ENCODE data around the gene APOA1.
A peak's percentile ranks its signal among the peaks of the same experiment; 100 is the strongest.

The APOA1 gene

DNA sequence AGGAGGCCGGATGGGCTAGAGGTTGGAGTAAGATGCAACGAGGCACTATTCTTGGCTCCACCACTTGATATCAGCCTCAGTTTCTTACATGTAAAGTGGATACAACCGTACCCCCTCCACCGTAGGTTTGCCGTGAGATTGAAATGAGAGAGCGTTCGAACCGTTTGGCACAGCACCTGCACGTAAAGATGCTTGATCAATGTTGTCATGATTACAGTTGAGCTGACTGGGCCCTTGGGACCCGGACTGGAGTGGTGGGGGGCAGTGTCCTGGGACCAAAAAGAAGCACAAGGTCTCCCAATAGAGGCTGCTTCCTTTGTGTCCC is 4.0 kb downstream of the APOA1 start:
- no peak for DNase-seq

DNA sequence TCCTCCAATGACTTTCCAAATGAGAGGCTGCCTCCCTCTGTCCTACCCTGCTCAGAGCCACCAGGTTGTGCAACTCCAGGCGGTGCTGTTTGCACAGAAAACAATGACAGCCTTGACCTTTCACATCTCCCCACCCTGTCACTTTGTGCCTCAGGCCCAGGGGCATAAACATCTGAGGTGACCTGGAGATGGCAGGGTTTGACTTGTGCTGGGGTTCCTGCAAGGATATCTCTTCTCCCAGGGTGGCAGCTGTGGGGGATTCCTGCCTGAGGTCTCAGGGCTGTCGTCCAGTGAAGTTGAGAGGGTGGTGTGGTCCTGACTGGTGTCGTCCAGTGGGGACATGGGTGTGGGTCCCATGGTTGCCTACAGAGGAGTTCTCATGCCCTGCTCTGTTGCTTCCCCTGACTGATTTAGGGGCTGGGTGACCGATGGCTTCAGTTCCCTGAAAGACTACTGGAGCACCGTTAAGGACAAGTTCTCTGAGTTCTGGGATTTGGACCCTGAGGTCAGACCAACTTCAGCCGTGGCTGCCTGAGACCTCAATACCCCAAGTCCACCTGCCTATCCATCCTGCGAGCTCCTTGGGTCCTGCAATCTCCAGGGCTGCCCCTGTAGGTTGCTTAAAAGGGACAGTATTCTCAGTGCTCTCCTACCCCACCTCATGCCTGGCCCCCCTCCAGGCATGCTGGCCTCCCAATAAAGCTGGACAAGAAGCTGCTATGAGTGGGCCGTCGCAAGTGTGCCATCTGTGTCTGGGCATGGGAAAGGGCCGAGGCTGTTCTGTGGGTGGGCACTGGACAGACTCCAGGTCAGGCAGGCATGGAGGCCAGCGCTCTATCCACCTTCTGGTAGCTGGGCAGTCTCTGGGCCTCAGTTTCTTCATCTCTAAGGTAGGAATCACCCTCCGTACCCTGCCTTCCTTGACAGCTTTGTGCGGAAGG is 4.8 kb downstream of the APOA1 start:
- no peak for DNase-seq

DNA sequence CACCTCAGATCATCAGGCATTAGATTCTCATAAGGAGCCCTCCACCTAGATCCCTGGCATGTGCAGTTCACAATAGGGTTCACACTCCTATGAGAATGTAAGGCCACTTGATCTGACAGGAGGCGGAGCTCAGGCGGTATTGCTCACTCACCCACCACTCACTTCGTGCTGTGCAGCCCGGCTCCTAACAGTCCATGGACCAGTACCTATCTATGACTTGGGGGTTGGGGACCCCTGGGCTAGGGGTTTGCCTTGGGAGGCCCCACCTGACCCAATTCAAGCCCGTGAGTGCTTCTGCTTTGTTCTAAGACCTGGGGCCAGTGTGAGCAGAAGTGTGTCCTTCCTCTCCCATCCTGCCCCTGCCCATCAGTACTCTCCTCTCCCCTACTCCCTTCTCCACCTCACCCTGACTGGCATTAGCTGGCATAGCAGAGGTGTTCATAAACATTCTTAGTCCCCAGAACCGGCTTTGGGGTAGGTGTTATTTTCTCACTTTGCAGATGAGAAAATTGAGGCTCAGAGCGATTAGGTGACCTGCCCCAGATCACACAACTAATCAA is 5.6 kb downstream of the APOA1 start:
- no peak for DNase-seq

DNA sequence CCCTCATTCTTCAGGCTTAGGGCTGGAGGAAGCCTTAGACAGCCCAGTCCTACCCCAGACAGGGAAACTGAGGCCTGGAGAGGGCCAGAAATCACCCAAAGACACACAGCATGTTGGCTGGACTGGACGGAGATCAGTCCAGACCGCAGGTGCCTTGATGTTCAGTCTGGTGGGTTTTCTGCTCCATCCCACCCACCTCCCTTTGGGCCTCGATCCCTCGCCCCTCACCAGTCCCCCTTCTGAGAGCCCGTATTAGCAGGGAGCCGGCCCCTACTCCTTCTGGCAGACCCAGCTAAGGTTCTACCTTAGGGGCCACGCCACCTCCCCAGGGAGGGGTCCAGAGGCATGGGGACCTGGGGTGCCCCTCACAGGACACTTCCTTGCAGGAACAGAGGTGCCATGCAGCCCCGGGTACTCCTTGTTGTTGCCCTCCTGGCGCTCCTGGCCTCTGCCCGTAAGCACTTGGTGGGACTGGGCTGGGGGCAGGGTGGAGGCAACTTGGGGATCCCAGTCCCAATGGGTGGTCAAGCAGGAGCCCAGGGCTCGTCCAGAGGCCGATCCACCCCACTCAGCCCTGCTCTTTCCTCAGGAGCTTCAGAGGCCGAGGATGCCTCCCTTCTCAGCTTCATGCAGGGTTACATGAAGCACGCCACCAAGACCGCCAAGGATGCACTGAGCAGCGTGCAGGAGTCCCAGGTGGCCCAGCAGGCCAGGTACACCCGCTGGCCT is 7.1 kb downstream of the APOA1 start:
- DNase-seq: no peak

DNA sequence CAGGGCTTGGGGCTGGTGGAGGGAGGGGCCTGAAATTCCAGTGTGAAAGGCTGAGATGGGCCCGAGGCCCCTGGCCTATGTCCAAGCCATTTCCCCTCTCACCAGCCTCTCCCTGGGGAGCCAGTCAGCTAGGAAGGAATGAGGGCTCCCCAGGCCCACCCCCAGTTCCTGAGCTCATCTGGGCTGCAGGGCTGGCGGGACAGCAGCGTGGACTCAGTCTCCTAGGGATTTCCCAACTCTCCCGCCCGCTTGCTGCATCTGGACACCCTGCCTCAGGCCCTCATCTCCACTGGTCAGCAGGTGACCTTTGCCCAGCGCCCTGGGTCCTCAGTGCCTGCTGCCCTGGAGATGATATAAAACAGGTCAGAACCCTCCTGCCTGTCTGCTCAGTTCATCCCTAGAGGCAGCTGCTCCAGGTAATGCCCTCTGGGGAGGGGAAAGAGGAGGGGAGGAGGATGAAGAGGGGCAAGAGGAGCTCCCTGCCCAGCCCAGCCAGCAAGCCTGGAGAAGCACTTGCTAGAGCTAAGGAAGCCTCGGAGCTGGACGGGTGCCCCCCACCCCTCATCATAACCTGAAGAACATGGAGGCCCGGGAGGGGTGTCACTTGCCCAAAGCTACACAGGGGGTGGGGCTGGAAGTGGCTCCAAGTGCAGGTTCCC is 7.8 kb downstream of the APOA1 start, which contains the start of gene APOC3:
Gene APOC3 (plus strand): TSS at position 383 of the 659 bp plus-strand sequence. CDS start 676 bp downstream, outside the sequence.
- DNase-seq: no peak

DNA sequence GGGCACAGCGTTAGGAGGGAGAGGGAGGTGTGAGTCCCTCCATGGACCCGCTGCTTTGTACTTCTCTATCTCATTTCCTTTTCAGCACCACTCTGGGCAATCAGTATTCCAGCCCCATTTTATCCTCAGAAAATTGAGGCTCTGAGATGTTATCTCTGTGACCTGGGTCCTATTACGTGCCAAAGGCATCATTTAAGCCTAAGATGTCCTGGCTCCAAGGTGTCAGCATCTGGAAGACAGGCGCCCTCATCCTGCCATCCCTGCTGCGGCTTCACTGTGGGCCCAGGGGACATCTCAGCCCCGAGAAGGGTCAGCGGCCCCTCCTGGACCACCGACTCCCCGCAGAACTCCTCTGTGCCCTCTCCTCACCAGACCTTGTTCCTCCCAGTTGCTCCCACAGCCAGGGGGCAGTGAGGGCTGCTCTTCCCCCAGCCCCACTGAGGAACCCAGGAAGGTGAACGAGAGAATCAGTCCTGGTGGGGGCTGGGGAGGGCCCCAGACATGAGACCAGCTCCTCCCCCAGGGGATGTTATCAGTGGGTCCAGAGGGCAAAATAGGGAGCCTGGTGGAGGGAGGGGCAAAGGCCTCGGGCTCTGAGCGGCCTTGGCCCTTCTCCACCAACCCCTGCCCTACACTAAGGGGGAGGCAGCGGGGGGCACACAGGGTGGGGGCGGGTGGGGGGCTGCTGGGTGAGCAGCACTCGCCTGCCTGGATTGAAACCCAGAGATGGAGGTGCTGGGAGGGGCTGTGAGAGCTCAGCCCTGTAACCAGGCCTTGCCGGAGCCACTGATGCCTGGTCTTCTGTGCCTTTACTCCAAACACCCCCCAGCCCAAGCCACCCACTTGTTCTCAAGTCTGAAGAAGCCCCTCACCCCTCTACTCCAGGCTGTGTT is 8.5 kb downstream of the APOA1 start:
- peak; percentile 24 for DNase-seq

DNA sequence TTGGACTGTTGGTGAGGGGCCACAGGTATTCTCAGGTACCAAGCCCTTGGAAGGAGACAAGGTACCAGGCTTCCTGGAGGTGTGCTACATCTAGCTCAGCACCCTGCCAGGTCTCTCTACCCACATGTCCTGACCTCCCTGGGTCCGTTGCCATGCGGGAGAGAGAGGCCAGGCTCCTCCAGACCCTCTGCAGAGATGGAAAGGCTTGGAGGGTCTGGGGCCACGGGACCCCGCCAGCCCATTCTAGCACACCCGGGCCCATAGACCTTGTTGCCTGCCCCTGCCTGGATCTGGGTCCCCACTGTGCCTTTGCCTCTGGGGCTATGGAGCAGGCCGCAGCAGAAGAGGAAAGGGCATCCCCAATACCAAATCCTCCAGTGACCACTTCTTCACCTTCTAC is 10.0 kb downstream of the APOA1 start:
- DNase-seq: no peak

DNA sequence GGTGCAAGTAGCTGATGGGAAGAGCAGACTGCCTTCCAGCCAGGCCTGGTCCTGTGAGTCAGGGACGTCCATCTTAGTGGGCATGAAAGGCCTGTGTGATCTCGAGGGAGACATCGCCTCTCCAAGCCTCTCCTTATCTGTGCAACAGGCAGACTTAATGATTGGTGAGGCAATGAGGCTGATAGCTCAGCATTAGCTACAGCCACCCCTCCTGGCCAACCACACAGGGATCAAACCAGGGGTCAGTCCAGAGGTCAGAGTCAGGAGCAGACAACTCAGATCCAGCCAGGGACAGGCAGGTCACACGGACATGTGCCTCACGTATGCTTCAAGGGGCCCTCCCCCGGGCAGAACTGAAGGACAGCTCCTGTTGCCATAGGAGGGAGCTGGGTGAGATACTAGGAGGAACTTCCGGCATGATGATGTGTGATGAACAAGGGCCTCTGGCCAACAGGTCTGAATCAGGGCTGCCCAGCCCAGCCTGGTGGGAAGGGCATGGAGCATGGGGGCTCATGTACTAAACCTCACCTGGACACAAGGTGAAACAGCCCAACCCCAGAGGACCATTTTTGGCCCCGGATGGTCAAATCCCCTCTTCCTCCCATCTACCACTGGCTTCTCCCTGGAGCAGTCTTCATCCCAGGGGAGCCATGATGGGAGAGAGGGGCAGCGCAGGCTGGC is 10.5 kb downstream of the APOA1 start:
- DNase-seq: no peak

DNA sequence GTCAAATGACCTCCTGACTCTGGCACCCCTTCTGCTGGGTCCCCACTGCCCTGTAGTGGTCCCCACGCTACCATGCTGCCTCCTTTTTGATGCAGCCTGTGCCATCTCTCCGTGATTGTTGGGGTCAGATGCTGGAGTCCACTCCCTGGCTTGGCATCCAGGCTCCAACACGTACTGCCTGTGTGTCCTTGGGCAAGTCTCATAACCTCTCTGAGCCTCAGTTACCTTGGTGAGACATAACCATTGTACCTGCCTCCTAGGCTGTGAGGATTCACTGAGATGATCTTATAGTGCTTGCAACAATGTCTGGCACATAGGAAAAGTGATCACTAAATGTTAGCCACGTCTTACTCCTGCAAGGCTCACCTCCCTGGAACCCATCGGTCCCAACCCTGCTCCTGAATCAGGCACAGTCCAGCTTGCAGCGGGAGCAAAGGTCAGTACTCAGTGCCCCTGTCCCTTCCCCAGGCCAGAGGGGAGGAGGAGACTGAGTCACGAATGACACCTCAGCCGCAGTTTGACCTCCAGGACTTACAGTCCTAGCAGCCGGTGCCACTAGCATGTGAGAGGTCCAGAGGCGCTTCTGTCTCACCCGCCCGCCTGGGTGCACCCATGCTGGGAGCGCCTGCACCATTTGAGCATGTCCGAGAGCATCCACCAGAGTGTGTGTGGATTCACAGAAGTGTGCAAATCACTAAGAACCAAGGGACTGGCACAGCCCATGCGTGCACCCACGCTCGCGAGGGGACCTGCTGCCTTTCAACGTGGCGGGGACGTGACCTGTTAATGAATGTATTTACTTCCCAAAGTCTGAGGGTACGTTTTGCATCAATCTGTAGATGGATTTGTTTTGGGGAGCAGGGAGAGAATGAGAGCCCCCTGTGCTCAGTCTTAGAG is 11.3 kb downstream of the APOA1 start:
- DNase-seq: no peak

DNA sequence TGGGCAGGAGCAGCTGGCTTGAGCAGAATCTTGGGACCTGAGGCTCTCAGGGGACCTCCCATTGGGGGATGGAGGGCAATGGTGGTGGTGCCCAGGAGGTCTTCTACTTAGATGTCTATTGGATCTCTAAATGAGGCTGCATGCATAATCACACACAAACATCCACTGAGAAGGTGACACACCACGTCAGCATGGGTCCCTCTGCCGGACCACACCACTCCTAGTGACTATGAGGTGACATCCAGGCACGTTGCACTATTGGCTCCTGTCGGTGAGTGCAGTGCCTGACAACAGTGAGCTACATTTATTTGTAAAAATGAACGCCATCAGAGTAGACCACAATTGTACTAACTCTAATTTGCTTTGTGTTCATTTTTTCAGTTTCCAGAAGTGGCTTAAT is 12.0 kb downstream of the APOA1 start:
- no peak for DNase-seq

DNA sequence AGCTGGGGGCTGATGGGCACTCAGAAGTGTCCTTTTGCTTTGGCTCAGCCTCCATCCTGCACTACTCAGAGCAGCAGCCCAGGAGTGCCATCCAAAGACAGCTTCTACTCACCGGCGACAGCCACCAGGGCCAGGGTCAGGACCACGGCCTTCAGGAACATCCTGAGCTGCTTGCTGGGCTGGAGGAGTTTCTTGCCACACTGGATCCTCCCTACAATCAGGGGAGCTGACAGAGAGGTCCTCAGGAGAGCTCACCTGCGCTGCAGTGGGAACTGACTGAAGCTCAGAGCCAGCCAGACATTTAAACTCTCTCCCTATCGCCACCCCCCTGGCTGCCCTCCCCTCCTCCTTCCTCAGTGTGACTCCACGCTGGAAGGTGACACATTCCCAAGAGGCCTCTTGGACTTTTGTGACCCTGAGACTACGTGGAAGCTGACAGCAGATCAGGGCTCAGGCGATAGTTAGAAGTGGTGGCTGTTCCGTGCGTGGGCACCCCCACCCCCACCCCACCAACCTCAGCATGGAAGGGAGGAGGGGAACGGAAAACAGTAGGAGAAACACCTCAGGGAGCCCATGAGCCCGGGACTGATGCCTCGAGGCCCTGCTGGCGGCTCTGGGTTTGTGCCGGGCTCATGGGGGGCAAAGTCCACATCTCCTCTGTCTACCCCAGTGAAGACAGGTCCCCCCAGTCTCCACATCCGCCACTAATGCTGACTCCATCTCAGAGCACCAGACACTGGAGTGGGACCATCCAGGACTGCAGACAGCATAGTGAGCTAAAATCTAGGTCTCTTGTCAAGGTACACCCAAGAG is 14.2 kb downstream of the APOA1 start, which contains the start of gene APOA4:
Gene APOA4 (minus strand): TSS at position 274 of the 813 bp plus-strand sequence. CDS start 113 bp downstream, at position 161.
- DNase-seq: no peak

DNA sequence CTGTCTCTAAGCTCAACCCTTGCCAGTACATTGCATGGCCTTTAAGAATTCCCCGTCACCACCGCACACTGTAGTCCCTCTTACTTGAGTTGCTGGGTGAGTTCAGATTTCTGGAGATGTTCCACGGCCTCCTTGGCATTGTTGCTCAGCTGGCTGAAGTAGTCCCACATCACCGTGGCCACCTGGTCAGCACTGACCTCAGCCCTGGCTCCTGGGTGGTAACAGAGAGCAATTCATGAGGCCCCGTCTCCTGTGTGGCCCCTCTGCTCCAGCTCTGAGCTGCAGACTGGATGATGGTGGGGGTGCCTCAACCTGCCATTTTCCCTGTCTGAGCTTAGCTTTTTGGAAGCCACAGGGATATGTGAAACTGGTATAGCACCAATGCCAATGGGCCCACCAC is 14.8 kb downstream of the APOA1 start:
- DNase-seq: no peak

DNA sequence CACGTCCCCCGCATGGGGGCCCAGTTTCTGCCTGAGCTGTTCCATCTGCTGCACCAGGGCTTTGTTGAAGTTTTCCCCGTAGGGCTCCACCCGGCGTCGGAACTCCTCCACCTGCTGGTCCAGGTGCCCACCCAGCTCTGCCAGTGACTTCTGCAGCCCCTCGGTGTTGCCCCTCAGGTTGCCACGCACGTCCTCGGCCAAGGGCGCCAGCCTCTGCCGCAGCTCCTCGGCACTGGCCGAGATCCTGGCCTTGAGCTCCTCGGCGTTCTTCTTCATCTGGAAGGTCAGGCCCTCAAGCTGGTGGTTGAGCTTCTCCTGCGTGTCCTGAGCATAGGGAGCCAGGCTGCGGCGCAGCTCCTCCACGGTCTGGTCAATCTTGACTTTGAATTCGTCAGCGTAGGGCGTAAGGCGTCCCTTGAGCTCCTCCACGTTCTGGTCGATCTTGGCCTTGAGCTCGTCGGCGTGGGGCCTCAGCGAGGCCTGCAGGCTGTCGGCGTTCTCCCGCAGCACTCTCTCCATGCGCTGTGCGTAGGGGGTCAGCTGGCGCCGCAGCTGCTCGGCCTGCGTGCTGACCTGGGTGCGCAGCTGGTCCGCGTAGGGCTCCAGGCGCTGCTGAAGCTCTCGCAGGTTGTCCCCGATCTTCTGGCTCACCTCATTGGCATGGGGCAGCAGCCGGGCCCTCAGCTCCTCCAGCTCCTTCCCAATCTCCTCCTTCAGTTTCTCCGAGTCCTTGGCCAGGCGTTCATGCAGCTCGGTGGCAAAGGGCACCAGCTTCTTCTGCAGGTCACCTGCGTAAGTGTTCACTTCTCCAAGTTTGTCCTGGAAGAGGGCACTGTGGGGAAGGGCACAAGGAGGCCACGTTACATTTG is 16.1 kb downstream of the APOA1 start:
- DNase-seq: no peak

DNA sequence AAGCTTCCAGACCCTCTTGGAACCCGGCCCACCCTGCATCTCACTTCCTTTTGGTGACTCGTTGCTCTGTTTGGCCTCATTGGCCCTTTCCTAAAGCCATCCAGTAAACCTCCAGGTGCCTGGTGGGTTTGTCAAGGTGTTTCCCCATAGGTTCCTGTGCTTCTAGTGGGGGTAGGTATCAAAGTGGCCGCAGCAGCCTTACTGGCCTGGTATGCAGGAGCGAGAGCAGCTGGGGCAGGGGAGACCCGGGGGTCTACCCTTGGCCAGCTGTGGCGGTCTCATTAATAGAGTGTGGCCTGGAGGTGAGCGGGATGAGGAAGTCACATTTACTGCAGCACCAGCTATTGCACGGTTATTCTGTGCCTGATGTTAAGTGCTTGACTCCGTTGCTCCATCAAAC is 18.4 kb downstream of the APOA1 start:
- no peak for DNase-seq

DNA sequence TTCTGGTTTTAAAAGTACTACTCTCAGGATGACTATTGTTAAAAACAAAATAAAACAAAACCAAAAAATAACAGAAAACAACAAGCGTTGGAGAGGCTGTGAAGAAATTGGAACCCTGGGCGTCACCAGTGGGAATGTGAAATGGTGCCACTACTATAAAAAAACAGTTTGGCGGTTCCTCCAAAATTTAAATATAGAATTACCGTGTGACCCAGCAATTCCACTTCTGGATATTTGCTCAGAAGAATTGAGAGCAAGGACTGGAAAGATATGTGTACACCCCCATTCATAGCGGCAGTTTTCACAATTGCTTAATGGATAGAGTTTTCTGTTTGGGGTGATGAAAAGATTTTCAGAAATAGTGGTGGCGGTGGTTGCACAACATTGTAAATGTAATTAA is 22.9 kb downstream of the APOA1 start:
- no peak for DNase-seq

DNA sequence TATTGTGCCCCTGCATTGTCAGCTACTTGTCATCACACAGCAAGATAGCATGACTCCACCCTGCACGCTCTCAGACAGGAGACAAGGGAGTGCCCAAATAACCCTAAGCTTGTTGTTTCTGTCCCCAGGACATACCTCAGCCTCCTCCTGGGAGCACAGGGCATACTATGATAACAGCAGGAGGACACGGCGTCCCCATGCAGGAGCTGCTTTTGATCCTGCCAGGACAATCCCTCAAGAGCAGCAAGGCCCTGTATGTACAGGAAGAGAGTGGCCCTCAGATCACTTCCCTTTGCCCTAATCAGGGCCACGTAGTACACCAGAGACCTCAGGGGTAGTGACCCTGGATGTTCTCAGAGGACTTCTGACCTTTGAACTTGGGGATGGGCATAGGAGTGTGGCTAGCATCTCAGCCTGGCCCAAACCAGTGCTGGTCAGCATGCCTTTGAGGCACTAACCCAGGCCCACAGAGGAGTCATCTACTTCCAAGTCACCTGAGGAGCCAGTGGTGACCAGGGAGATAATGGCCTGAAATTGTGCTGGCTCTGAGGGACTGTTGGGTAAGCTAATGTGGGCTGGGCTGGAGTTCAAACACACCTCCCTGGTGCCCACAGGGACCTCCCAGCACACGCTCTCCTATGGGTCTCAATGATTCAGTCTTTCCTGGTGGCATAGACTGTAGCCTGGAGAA is 23.5 kb downstream of the APOA1 start:
- DNase-seq: peak; percentile 33

DNA sequence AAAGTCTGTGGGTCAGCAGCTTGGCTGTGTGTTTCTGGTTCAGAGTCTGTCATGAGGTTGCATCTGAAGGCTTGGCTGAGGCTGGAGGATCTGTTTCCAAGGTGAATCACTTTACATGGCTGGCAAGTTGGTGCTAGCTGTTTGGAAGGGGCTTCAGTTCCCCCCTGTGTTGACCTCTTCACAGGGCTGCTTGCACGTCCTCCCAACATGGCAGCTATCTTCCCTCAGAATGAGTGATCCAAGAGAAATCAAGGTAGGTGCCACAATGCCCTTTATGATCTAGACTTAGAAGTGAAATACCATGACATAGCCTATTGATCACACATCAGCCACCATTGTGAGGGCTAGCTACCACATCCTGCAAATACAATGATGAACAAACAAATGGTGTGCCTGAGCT is 24.3 kb downstream of the APOA1 start:
- DNase-seq: no peak

DNA sequence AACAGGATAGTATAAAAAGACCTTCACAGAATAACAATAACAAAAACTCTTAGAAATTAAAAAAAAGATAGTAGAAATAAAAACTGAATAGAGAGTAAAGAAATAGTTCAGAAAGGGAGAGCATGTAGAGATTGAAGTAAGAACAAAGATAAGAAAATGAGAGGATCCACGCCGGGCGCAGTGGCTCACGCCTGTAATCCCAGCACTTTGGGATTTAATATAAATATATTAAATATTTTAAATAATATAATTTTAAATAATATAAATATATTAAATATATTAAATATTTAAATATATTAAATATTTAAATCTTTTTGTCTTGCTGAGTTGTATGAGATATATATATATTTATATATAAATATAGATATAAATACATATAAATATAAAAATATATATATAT is 25.3 kb downstream of the APOA1 start:
- no peak for DNase-seq
